HG02885 (cell line): Measurements from ENCODE around the gene LRP1-AS.

Experiments used
- ATAC-seq: cut with Tn5 transposase; IDR thresholded peaks from one replicate; pipeline ENCODE4 v1.9.1; 2021; ENCODE audit warnings: mild to moderate bottlenecking; ENCODE audit not compliant: unreplicated experiment, poor library complexity

Gene LRP1-AS

DNA sequence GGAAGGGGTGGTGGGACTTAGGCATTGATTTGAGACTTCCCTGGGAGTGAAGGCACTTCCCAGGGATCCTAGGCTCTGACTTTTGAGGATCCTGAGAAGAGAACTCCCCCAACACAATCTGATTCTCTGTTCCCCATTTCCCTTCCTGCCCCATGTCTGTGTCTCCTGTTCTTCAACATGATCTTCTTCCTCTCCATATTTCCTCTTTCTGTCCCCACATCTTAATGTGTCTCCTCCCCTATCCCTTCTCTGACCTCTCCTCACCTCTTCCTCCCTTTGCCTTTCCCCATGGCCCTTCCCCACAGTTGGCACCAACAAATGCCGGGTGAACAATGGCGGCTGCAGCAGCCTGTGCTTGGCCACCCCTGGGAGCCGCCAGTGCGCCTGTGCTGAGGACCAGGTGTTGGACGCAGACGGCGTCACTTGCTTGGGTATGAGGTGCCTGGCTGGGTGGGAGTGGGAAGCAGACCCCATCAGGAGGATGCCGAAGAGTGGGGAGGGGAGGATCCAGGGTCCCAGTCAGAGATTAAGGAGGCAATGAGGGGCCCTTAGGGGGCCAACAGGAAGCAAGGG, 15.2 kb upstream of the LRP1-AS start:
- no peak for ATAC-seq

DNA sequence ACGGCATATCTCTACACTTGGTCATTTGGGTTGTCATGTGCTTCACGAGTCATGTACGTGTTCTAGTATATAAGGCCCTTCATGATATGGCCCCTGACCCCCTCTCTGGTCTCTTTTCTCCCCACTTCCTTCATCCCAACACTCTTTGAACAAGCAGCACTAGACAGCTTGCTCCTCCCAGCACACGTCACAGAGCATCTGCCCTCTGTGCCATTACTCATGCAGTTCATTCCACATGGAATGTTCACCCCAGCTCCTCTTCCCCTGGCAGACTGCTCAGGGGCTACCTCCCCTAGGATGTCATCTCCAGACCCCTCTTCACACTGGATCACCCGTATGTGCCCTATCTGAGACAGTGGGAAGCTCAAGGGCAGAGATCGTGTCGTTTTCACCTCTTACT, 14.1 kb upstream of the LRP1-AS start:
- no peak for ATAC-seq

- ATAC-seq, result no peak
These were observed 13.3 kb upstream of the LRP1-AS start for GRCh38 chr12:57160741-57161140.

- ATAC-seq, result no peak
These were observed 12.6 kb upstream of the LRP1-AS start for GRCh38 chr12:57160040-57160439.

GRCh38 chr12:57159311-57159710, 11.9 kb upstream of the LRP1-AS start:
- ATAC-seq, result no peak

GRCh38 chr12:57158665-57159064, 11.2 kb upstream of the LRP1-AS start:
- ATAC-seq, result no peak

DNA sequence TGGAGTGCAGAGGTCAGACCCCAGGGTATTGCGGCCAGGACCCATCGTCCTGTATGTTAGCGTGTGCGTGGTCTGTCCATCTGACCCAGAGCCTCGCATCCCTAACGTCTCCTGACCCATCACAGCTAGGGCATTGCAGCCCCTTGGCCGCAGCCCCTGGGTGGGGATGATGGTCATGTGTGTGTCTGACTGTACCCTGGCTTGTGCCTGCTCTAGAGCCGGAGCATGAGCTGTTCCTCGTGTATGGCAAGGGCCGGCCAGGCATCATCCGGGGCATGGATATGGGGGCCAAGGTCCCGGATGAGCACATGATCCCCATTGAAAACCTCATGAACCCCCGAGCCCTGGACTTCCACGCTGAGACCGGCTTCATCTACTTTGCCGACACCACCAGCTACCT, 10.8 kb upstream of the LRP1-AS start:
- no peak for ATAC-seq

DNA sequence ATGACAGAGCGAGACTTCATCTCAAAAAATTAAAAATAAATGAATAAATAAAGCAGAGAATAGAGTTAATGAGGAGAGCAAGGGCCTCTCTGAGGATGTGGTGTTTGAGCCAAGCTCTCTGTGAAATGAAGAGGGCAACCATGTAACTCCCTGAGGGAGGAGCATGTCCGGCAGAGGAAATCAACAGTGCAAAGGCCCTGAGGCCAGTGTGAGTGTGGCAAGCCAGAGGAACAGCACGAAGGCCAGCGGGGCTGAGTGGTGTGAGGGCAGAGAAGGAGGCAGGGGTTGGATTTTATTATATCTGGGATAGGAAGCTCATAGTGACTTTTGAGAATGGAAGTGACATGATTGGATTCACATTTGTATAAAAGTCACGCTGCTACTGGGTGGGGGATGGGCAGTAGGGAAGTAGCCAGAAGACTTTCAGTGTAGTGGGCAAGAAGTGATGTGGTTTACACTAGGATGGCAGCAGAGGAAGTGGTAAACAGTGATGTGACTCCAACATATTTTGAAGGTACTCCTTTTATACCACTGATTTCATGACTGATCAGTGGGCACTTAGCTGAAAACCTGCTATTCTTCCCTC, 10.3 kb upstream of the LRP1-AS start:
- no peak for ATAC-seq

DNA sequence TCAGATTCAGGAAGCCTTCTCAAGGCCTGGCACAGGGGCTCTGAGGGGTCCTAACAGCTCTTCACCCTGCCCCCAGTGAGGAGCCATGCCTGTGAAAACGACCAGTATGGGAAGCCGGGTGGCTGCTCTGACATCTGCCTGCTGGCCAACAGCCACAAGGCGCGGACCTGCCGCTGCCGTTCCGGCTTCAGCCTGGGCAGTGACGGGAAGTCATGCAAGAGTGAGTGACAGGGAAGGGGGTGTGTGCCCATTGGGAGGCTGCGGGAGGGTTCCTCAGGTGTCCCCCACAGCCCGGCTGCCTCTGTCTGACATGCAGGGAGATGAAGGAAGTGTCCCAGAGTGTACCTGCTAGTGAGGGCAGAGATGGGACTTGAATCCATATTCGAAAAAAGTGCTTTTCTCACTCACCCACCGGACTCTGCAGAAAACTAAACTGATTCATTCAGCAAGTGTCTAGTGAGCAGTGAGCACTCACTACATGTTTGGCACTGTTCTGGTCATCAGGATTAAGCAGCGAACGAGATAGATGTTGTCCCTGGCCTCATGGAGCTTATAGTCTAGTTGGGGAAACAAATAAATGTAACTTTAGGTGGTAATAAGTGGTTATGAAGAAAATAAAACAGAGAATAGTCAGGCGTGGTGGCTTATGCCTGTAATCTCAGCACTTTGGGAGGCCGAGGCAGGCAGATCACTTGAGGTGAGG, 9.4 kb upstream of the LRP1-AS start:
- no peak for ATAC-seq

- ATAC-seq, result no peak
These were observed 7.5 kb upstream of the LRP1-AS start for GRCh38 chr12:57154804-57155434.

DNA sequence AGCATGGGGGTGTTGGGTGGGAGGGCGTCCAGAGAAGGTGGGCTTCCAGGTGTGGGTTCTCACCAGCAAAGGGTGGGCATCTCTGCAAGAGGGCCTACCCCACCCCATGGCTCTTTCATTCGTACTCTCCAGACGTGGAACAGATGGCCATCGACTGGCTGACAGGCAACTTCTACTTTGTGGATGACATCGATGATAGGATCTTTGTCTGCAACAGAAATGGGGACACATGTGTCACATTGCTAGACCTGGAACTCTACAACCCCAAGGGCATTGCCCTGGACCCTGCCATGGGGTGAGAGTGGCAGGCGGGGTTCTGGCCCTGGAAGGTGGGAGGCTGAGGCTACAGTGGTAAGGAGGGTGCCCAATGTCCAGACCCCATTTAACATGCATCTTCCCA, 6.7 kb upstream of the LRP1-AS start:
- no peak for ATAC-seq

DNA sequence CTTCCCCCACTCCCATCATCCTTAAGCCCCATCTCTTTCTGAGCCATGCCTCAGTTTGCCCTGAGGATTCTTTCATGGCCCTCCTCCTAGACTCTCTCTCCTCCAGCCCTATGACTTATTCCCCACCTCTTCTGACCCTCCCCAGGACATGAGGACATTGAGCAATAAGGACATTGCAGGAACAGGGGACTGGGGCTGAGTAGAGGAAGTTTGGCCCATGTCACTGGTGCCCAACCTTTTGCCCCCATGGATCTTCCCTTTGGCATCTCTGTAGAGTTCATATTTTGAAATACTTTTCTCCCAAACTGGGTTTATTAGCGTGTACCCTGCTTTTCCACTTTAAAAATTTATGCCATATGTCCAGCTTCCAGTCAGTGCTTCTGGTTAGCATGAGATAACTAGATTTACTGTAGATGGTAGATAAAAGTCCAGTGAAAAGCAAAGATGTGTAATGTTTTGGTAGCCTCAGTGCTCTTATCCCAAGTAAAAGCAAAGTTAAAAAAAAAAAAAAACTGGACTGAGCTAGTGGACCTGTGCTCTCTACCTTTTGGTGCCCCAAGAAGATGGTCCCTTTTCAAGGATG, 6.1 kb upstream of the LRP1-AS start:
- ATAC-seq, result no peak

DNA sequence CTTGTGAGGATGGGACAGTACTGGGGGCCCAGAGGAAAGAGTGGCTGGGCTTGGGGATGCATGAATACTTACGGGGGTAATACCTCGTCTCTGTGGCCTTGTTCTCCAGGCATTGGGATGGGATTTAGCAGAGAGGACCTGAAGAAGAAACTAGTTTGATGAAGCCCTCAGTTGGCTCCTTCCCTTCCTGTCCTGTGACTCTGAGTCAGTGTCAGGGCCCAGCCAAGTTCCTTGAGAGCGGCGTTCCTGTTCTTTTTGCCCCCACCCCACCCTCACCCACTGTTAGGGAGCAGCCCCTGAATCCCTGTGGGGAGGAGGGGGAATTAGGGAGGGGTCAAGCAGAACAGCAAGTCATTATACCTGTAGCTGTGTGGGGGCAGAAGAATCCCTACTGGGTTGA, 5.2 kb upstream of the LRP1-AS start:
- ATAC-seq, result no peak

DNA sequence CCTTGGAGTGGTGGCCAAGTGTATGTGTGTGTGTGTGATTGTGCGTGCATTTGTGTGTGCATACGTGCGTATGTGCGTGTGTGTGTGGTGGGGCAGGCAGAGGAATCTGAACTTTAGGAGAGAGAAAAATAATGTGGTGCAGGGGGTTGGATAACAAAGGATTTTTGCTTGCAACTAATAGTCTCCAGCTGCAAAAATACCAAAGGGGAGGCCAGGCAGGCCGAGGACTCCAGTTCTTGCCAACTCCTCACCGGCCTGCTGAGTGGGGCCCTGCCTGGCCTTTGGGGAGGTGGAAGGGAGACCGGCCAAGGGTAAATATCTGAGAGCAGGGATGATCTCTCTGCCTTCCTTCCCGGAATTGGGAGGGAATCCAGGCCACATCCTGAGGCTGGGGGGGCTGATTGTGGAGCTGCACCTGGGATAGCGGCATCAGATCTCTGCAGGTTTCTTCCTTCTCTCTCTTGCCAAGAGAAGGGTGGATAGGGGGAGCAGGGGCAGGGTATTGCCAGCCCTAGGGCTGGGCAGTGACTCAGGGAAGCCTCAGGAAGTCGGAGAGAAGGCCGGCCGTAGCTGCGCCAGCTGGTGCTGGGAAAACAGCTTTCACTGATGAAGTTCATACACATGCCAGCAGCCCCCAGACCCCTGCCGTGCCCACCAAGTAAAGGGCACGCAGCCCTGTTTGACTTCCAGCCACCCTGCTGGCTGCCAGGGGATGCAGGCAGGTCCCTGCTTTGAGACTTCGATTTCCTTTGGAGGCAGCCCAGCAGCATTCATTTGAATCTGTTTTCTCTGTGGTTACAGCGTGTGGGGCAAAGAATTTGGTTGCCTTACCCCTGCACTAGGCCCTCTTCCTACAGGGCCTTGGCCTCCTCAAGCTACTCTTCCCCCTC, 4.6 kb upstream of the LRP1-AS start:
- no peak for ATAC-seq

GRCh38 chr12:57150400-57151000, 3.1 kb upstream of the LRP1-AS start:
- no peak for ATAC-seq

DNA sequence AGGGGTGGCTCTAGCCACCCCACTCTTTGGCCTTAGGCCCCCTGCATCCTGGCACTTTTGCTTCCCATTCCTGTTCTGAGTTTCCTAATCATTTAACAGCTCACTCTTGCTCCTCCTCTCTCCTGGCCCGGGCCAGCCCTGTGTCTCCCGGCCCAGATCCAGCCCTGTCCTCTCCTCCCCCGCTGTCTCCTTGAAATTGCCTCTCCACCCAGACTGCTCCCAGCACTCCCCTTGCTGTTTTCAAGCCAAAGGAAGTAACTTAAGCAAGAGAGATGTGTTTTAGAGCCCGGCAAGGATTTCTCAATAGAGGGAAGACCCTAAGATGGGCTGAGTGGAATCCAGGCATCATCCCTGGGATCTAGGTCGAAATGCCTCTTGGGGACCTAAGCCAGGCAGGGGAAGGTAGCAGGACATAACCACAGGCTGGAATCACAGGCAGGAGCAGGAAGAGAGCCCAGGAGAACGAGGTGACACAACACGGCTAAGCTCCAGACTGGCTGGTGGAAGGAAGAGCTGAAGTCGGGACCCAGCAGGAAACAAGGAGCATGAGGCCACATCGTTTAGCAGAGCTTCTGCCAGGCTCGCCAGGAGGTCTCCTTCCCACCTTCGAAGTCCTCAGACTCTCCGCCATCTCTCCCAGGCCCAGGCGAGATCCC, 2.0 kb upstream of the LRP1-AS start:
- ATAC-seq, result no peak

DNA sequence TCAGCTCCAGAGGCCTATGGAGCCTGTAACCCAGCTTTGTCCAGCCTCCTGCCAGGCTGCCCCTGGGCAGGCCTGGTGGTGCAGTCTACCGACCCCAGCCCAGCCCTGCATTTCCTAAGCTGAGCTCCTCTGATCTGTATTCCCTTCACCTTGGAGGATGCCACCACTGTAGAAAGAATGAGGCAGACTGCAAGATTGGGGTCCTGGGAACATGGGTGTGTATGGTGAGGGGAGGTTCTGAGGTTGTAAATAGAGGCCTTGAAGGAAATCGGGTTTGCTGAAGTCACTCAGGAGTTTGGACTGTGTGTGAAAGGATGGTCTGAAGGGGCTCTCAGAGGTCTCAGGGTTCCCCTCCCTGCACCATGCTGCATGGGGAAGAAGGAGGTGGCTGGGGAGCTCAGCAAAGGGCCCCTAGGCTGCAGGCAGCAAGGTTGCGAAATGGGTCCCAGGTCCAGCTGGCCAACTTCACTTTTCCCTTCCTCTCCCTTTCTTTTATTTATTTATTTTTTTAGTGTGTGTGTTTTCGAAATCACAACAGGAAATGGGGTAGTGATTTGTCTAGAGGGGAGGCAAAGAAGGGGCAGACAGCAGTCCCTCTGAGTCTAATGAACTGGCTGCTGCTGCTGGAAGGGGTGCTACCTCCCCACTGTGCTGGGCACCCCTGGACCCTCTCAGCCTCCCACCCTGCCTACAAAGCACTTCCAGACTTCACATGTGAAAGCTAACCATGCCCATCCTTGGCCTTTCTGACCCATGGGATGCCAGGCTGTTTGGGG, 1.2 kb upstream of the LRP1-AS start:
- ATAC-seq, result no peak

DNA sequence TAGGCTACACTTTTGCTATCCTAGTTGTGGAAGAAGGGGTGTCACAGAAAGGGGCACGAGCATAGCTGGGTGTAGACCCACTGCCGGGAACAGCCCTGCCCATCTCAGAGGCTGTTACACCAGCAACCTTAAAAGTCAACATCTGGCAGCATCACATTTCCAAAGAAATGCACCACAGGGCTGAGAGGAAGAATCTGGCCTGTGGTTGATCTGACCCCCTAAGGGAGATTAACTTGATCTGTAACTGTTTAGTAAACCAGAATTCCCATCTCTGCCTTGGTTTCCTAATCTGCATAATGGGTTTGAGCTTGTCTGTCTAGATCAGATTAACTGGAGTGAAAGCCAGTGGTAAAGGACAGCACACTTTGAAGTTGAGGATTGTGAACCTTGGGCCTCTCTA, 1.3 kb downstream of the LRP1-AS start:
- ATAC-seq, result no peak
